Suppressor macrophage treated with lipopolysaccharide for 4 hours (primary cell): Measurements from ENCODE around the gene SCAF1.

Experiments
- DNase-seq: peaks from one replicate; pipeline ENCODE4 v3.0.0-alpha.2; 2020

The SCAF1 gene

GRCh38 chr19:49665351-49666119, 23.5 kb downstream of the SCAF1 start, which contains the start of the genes BCL2L12 and IRF3:
TSS of gene BCL2L12 (plus strand) at chr19:49665933. CDS start at chr19:49666693, 760 bp downstream.
TSS of gene IRF3 (minus strand) at chr19:49665857. CDS start at chr19:49664838, 1,019 bp downstream.
- peak; percentile 98 for DNase-seq

- DNase-seq: no peak
These were observed 24.1 kb downstream of the SCAF1 start for GRCh38 chr19:49666120-49666444.

GRCh38 chr19:49667473-49667872, 25.5 kb downstream of the SCAF1 start:
- no peak for DNase-seq

GRCh38 chr19:49669516-49669915, 27.5 kb downstream of the SCAF1 start:
- DNase-seq: peak; percentile 32

- DNase-seq: peak; percentile 81
These were observed 30.3 kb downstream of the SCAF1 start for GRCh38 chr19:49672131-49672919.

GRCh38 chr19:49676136-49676783, 34.3 kb downstream of the SCAF1 start:
- DNase-seq: peak; percentile 95

- peak; percentile 100 for DNase-seq
These were observed 34.8 kb downstream of the SCAF1 start for GRCh38 chr19:49676784-49677230.

- DNase-seq: no peak
These were observed 35.4 kb downstream of the SCAF1 start, which contains the start of gene PRMT1 for GRCh38 chr19:49677231-49677900. TSS of gene PRMT1 (plus strand) at chr19:49677271. CDS start at chr19:49677281, 10 bp downstream.

- DNase-seq: peak; percentile 78
These were observed 36.1 kb downstream of the SCAF1 start for GRCh38 chr19:49677901-49678674.

- no peak for DNase-seq
These were observed 37.2 kb downstream of the SCAF1 start for GRCh38 chr19:49678985-49679770.

GRCh38 chr19:49679771-49680413, 37.9 kb downstream of the SCAF1 start:
- no peak for DNase-seq

- peak; percentile 95 for DNase-seq
These were observed 38.7 kb downstream of the SCAF1 start for GRCh38 chr19:49680421-49681351.

- DNase-seq: no peak
These were observed 39.8 kb downstream of the SCAF1 start for GRCh38 chr19:49681830-49682229.

GRCh38 chr19:49682274-49682673, 40.3 kb downstream of the SCAF1 start:
- DNase-seq: no peak

GRCh38 chr19:49683814-49684250, 41.8 kb downstream of the SCAF1 start:
- DNase-seq: no peak

GRCh38 chr19:49684251-49684982, 42.4 kb downstream of the SCAF1 start:
- DNase-seq: no peak

GRCh38 chr19:49684983-49685553, 43.1 kb downstream of the SCAF1 start:
- no peak for DNase-seq

- DNase-seq: no peak
These were observed 43.9 kb downstream of the SCAF1 start for GRCh38 chr19:49685845-49686332.
